GM18511 (cell line): Measurements from ENCODE around the gene INKA2.

Experiments used
- ATAC-seq: cut with Tn5 transposase; IDR thresholded peaks from one replicate; pipeline ENCODE4 v1.9.1; 2021; ENCODE audit warnings: mild to moderate bottlenecking, moderate library complexity; ENCODE audit not compliant: unreplicated experiment

INKA2 gene

GRCh38 chr1:111739194-111739924, at the start of gene INKA2:
Gene INKA2 (minus strand): TSS chr1:111739395. CDS start chr1:111739242, 153 bp downstream.
- ATAC-seq, result peak; percentile 87

- no peak for ATAC-seq
Observed at GRCh38 chr1:111786669-111787207, 47.5 kb upstream of the INKA2 start.

GRCh38 chr1:111784273-111784901, 45.2 kb upstream of the INKA2 start:
- ATAC-seq, result no peak

GRCh38 chr1:111779546-111779945, 40.4 kb upstream of the INKA2 start:
- no peak for ATAC-seq

- no peak for ATAC-seq
Observed at GRCh38 chr1:111778541-111779051, 39.4 kb upstream of the INKA2 start.

- no peak for ATAC-seq
Observed at GRCh38 chr1:111778066-111778465, 38.9 kb upstream of the INKA2 start.

- no peak for ATAC-seq
Observed at GRCh38 chr1:111777301-111777700, 38.1 kb upstream of the INKA2 start.

- ATAC-seq, result no peak
Observed at GRCh38 chr1:111776861-111777260, 37.7 kb upstream of the INKA2 start.

GRCh38 chr1:111776391-111776790, 37.2 kb upstream of the INKA2 start:
- no peak for ATAC-seq

- ATAC-seq, result no peak
Observed at GRCh38 chr1:111775966-111776365, 36.8 kb upstream of the INKA2 start.

GRCh38 chr1:111770916-111771315, 31.7 kb upstream of the INKA2 start:
- no peak for ATAC-seq

GRCh38 chr1:111769517-111770146, 30.4 kb upstream of the INKA2 start:
- no peak for ATAC-seq

GRCh38 chr1:111768625-111769024, 29.4 kb upstream of the INKA2 start:
- ATAC-seq, result no peak

- no peak for ATAC-seq
Observed at GRCh38 chr1:111768023-111768422, 28.8 kb upstream of the INKA2 start.

GRCh38 chr1:111762332-111762731, 23.1 kb upstream of the INKA2 start:
- no peak for ATAC-seq

GRCh38 chr1:111761717-111762116, 22.5 kb upstream of the INKA2 start:
- no peak for ATAC-seq

GRCh38 chr1:111758373-111758772, 19.2 kb upstream of the INKA2 start:
- ATAC-seq, result no peak

- ATAC-seq, result peak; percentile 24
Observed at GRCh38 chr1:111756124-111756513, 16.9 kb upstream of the INKA2 start.

GRCh38 chr1:111755331-111756123, 16.3 kb upstream of the INKA2 start, which contains the start of gene DDX20:
Gene DDX20 (plus strand): TSS chr1:111755901. CDS start chr1:111755925, 24 bp downstream.
- peak; percentile 91 for ATAC-seq

- peak; percentile 7 for ATAC-seq
Observed at GRCh38 chr1:111754984-111755330, 15.8 kb upstream of the INKA2 start.
